ENCODE results near the gene TMEM204. TPM values are rescaled to one million over a fixed set of nuclear protein-coding genes. Genes with fewer than 3 reads are reported as not detected.

The TMEM204 gene
- 20.3 and 32.8 TPM in 2 replicates for total RNA-seq

DNA sequence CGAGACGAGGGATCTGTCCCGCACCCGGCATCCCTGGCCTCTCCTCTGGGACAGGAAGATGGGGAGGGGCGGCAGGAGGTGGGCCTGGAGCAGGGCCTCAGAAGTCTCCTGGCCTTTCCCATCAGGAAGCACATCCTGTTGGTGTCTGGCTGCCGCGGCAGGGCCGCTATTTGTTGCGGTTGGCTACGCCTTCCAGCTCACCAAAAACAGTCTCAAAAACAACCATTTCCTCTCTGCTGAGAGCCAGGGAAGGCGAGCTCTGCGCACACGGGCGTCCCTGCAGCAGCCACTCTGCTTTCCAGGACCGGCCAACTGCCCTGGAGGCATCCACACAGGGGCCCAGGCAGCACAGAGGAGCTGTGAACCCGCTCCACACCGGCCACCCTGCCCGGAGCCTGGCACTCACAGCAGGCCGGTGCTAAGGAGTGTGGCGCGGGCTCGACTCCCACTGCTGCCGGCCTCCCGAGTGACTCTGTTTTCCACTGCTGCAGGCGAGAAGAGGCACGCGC is at the start of gene TMEM204:
TSS of gene TMEM204 (plus strand) at position 224 of the 509 bp plus-strand sequence. CDS start 610 bp downstream, outside the sequence.

DNA sequence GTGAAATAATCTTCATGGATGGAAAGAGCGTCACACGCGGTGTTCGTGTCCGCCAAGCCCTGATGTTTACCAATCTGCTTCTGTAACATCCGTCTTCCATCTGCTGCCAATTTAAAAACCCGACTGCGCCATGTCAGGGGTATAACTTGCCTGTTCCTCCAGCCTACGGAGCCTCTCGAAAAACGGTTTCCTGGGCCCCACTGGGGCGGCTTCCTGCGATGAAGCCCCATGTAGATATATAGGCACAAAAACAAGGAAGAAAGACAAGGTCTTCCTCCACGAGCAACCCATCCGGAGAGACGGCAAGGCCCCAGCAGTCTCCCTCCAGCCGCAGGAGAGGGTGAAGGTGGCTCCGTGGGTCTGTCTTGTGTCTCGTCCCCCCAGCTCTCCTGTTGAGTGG is 44.8 kb upstream of the TMEM204 start, which contains the start of gene PTX4:
TSS of gene PTX4 (minus strand) at position 326 of the 400 bp plus-strand sequence. CDS start at position 291, 35 bp downstream.

DNA sequence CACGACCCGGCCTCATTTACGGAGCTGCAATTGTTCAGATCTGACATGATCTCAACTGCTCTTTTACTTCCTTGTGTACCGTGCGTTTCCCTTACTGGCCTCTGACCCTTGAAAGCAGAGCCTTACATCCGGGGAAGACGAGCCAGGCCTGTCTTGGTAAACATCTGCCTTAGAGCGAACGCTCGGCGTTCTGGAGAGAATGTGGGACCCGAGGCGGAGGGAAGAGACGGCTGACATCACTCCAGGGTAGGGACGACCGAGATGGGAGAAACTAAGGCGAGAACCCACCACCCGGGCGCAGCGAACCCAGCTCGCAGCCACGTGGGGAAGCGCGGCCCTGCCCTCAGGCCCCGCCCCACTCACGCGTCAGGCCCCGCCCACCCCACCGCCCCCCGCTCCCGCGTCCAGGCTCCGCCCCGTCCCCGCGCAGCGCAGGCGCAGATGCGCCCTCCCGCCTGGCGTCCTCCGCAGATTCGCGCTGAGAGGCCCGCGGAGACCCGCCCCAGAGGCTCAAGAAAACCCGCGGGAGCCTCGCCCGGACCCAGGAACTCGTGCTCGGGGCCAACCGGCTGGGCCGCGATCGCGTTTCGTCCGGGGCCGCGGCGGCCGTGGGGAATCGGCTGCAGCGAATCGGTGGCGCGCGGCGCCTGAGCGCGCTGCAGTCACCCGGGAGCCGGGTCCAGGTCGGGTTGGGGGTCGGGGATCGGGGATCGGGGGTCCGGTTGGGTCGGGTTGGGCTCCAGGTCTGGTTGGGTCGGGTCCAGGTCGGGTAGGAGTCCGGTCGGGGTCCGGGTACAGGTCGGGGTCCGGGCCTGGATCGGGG is 40.3 kb upstream of the TMEM204 start, which contains the start of gene TELO2:
TSS of gene TELO2 (plus strand) at position 438 of the 823 bp plus-strand sequence. CDS start 922 bp downstream, outside the sequence.

Other genes with a start within 250 kb of the TMEM204 start
- 37.2 and 54.0 TPM in 2 replicates for gene UBE2I, start 224.0 kb upstream of the TMEM204 start, total RNA-seq
- 0.97 TPM in 2 replicates for gene BAIAP3, start 200.0 kb upstream of the TMEM204 start, total RNA-seq
- gene TSR3, start 181.8 kb upstream of the TMEM204 start, total RNA-seq: 48.4 and 63.0 TPM in 2 replicates
- gene GNPTG, start 181.7 kb upstream of the TMEM204 start, total RNA-seq: 39.9 and 41.2 TPM in 2 replicates
- gene UNKL, start 119.0 kb upstream of the TMEM204 start, total RNA-seq: 13.5 and 20.3 TPM in 2 replicates
- gene UQCC4, start 112.9 kb upstream of the TMEM204 start, total RNA-seq: 10.2 and 12.0 TPM in 2 replicates
- gene PERCC1, start 102.6 kb upstream of the TMEM204 start, total RNA-seq: not detected in 2 replicates
- under 0.01 and 0.24 TPM in 2 replicates for gene CCDC154, start 89.1 kb upstream of the TMEM204 start, total RNA-seq
- 73.5 and 81.5 TPM in 2 replicates for gene CLCN7, start 58.6 kb upstream of the TMEM204 start, total RNA-seq
- 0.12 and 0.16 TPM in 2 replicates for gene PTX4, start 44.7 kb upstream of the TMEM204 start, total RNA-seq
- gene TELO2, start 40.3 kb upstream of the TMEM204 start, total RNA-seq: 13.4 and 14.1 TPM in 2 replicates
- 39.8 and 44.9 TPM in 2 replicates for gene IFT140, start 78.4 kb downstream of the TMEM204 start, total RNA-seq
- gene CRAMP1, start 78.7 kb downstream of the TMEM204 start, total RNA-seq: 13.2 and 17.2 TPM in 2 replicates
- gene JPT2, start 144.6 kb downstream of the TMEM204 start, total RNA-seq: 23.2 and 24.9 TPM in 2 replicates
- 66.5 and 67.5 TPM in 2 replicates for gene MAPK8IP3, start 172.5 kb downstream of the TMEM204 start, total RNA-seq
- 35.1 and 37.2 TPM in 2 replicates for gene NME3, start 237.9 kb downstream of the TMEM204 start, total RNA-seq
- gene EME2, start 239.1 kb downstream of the TMEM204 start, total RNA-seq: 15.7 and 15.9 TPM in 2 replicates
- gene MRPS34, start 239.5 kb downstream of the TMEM204 start, total RNA-seq: 36.1 and 37.0 TPM in 2 replicates
- gene SPSB3, start 248.9 kb downstream of the TMEM204 start, total RNA-seq: 28.1 and 30.4 TPM in 2 replicates
- gene NUBP2, start 249.3 kb downstream of the TMEM204 start, total RNA-seq: 50.3 and 67.8 TPM in 2 replicates

Data from hair follicle dermal papilla cell (primary cell).